NCI-H1105 (cell line): ENCODE data around the gene ANKRD53.
A peak's percentile ranks its signal among the peaks of the same experiment; 100 is the strongest.

Source experiments
- DNase-seq: peaks from one replicate; lab custom pipeline; 2025; lab: John Stamatoyannopoulos, UW

ANKRD53 gene

DNA sequence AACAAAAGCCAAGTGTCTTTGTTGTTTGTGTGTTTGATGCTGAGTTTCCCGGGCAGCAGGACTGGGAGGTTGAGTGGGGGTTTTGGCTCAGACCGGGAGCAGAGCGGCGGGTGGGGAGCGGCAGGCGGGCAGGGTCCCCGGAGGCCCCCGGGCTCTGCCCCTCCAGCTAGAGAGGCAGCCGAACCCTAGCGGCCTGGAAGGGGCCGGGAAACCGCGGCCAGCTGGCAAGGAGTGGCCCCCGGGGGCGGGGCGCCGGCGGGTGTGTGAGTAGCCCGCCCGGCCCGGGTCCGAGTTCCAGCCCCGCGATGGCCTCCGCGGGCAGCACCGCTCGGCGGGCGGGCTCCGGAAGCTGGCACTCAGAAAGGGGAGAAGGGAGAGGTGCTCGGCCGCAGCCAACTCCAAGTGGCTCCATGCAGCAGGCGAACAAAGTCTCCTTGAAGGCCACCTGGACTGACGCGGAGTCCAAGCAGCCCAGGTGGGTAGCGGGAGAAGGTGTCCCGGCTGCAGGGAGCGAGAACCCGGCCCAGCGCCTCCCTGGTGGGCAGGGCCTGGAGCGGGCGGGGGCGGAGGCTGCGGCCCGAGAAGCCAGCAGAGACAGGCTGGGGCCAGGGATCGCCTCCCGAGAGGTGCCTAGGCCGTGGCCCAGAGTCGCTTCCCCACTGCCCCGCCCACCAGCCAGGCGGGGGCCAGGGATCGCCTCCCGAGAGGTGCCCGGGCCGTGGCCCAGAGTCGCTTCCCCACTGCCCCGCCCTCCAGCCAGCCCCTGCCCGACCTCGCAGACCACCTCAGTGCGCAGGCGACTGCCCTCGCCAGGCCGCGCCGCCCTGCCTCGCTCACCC, at the start of gene ANKRD53:
ANKRD53 (plus strand) TSS at position 290 of the 839 bp plus-strand sequence; CDS start at position 306, 16 bp downstream.
- DNase-seq: peak; percentile 15

DNA sequence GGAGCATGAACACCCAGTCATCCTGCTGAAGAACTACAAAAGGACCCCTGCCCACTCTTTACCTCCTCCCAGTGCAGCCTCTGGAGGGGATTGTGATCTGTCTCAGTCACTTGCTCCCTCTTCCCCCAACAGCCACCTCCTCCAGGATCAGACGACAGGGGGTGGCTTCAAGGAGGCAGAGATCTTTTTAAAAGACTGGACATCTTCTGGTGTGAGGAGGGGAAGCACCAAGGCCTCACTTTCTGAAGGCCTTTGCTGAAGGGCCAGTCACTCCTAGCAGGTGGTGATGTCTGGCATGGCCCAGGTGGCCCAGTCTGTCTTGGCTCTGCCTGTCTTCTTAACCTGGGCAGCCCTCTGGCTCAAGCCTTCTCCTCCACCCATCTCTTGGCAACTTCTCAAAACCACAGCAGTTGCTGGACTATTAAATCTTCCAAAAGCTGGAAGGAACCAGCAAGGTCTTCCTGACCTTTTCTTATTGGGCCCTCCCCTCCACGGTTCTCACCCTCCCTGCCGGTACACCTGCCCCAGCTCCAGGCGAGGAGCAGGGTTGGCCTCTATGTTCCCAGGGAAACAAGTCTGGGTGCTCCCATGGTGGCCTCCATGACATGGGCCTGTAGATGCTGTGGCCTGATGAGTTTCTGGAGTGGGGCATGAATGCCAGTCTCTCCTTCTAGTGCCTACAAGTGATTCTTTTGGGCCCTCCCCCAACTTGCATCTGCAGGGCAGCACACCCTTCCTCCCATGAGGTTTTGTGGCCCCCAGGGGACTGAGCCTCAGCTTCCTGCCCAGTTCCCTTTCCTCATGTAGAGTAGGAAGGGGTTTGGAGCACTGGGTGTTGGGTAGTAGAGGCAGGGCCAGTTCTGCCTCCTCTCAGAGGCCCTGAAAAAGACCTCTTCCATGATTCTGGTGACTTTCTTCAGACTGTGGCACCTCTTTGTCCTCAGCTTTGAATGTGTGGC, 47.8 kb upstream of the ANKRD53 start:
- no peak for DNase-seq

GRCh38 chr2:70931376-70932000, 46.9 kb upstream of the ANKRD53 start:
- DNase-seq: no peak

- DNase-seq: no peak
Observed at GRCh38 chr2:70932631-70933230, 45.7 kb upstream of the ANKRD53 start.

GRCh38 chr2:70934981-70935380, 43.4 kb upstream of the ANKRD53 start:
- DNase-seq: no peak

DNA sequence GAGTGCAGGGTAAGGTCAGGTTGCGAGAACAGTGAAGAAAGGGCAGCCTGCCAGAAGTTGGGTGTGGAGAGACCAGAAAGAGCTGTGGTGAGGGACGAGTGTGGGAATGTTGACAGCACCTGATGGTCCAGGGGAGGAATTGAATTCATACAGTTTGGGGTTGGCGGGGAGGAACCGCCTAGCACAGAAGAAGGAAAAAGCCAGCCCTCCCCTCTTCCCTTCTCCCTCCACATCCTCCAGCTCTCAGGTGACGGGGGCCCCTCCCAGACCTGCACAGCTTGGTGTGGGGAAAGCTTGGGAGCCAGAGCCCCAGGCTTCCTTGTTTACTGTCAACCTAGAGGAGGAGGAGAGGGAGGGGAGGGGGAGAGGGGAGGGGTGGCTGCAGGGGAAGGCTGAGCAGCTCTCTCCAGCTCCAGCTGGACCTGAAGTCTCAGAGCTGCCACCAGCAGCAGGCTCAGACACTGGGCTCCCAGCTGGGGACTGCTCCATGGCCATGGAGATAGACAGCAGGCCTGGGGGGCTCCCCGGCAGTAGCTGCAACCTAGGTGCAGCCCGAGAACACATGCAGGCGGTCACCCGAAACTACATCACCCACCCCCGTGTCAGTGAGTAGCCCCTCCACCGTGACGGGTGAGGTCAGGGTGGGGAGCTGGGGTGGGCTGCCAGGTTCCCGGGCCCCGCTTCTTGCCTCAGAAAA, 42.8 kb upstream of the ANKRD53 start, which contains the start of gene ATP6V1B1:
ATP6V1B1 (plus strand) TSS at position 433 of the 697 bp plus-strand sequence; CDS start at position 488, 55 bp downstream.
- no peak for DNase-seq

- no peak for DNase-seq
Observed at GRCh38 chr2:70936165-70936978, 42.1 kb upstream of the ANKRD53 start.

- DNase-seq: no peak
Observed at GRCh38 chr2:70936979-70937811, 41.2 kb upstream of the ANKRD53 start.

- no peak for DNase-seq
Observed at GRCh38 chr2:70937866-70938585, 40.4 kb upstream of the ANKRD53 start.

- no peak for DNase-seq
Observed at GRCh38 chr2:70938586-70938950, 39.9 kb upstream of the ANKRD53 start.

DNA sequence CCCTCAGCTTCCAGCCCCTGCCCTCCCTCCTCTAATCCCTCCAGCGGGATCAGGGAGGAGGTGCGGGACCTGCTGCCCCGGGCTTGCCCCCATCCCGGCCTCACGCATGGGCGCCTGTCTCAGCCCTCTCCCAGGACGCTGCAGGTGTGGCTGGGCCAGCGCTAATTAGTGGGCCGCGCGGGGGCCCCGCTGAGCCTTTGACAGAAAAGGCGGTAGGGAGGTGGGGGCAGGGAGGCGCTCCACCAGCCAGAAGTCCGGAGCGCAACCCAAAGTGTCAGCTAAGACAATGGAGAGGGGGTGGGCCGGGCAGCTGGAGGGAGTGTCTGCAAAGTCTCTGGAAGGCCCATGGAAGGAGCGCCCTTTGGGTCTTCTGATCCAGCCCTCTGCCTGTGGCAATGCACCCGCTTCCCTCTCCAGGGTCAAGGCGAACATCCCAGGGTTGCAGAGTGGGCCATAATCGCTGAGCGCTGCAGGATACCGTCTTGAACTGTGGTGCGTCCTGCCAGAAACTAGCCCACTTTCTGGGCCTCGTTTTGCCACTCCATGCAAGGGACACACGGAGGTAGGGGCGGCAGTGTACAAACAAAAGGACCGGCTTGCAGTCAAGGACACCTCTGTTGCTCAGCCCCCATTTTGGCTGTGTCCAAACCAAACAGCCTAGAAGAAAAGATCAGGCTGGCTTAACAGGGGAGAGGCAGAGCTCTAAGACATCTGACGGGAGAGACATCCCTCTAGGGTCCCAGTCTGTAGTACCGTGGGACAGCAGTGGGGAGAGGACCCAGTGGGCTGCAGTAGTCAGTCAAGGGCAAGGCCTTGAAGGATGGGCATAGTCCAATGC, 39.2 kb upstream of the ANKRD53 start:
- DNase-seq: no peak

DNA sequence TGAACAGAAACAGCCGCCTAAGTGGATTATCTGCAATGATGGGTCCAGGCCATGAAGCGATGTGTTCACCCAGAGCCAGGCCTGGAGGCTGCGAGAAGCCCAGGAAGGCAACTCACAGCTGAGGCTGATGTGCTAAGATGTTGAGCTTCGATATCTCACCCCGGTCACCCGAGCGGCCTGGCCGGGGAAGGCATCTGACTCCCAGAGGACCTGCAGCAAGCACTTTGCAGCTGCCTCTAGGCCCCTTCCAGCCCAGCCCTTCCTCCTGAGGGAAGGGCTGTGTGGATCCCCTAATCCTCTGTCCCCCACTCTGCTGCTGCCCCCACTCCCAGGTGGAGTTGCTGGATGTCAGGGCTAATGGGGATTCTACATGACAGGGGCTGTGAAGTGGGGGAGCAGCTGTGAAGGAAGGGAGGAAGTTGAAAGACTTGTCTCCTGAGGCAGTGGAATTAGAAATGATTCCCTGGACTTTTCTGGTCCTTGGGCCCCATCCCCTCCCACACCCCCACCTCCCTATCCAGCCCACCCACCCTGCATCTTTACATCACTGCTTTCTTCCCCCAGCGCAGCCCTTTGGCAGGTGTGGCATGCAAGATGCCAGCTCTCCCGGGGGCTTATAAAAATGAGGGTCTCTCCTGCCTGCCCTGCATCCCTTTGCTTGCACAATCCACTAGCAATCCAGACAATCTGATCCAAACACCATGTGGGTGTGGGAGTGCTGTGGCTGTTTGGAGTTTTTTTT, 38.4 kb upstream of the ANKRD53 start:
- DNase-seq: no peak

- DNase-seq: no peak
Observed at GRCh38 chr2:70941186-70941585, 37.2 kb upstream of the ANKRD53 start.

DNA sequence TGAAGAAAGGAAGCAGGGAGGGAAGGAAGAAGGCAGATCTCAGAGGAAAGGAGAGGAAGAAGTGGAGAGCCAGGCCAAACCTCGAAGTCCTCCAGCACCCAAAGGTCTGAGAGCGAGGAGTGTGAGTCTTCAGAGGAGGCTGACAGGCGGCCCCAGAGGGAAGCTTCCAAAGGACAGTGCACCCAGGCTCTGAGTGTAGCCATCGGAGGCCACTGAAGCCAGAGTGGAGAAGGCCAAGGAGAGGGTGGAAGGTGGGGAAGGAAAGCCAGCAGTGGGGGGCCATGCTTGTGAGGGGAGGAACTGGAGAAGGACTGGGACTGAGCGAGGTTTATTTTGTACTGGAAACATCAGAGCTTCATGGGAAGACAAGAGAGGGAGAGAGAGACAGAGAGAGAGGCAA, 36.7 kb upstream of the ANKRD53 start:
- no peak for DNase-seq

- no peak for DNase-seq
Observed at GRCh38 chr2:70942396-70943204, 35.8 kb upstream of the ANKRD53 start.

GRCh38 chr2:70943205-70943871, 35.1 kb upstream of the ANKRD53 start:
- no peak for DNase-seq
